PFSK-1 (cell line): ENCODE measurements around the gene TSFM.
A peak's percentile ranks its signal among the peaks of the same experiment; 100 is the strongest.

Source experiments
- FOXP2 ChIP-seq: optimal IDR thresholded peaks from 2 replicates; pipeline ENCODE3; 2011; ENCODE audit warnings: borderline replicate concordance, control low read depth, inconsistent platforms; ENCODE audit not compliant: insufficient read depth; ENCODE audit errors: extremely low read length, extremely low read depth
- POLR2AphosphoS5 ChIP-seq: IDR thresholded peaks from 2 replicates; pipeline ENCODE4 v1.6.1; 2012; ENCODE audit warnings: low read depth, mild to moderate bottlenecking, control low read depth, low read length, moderate library complexity
- SIN3A ChIP-seq: IDR thresholded peaks from 2 replicates; pipeline ENCODE4 v1.6.1; 2012; ENCODE audit warnings: mild to moderate bottlenecking, low read length, moderate library complexity, borderline replicate concordance; ENCODE audit not compliant: insufficient read depth
- TAF1 ChIP-seq: IDR thresholded peaks from 2 replicates; pipeline ENCODE4 v1.6.1; 2012; ENCODE audit warnings: low read length, control low read depth, borderline replicate concordance; ENCODE audit not compliant: insufficient read depth
- TF ChIP-seq, protein P1 (sequence below), 2 experiments: IDR thresholded peaks; 2 replicates each; pipeline versions ENCODE4 v1.6.1 to v1.8.0; 2011 to 2012; ENCODE audit warnings: low read depth in 2 of 2, low read length in 2 of 2, control low read depth in 1 of 2, inconsistent platforms in 1 of 2, mild to moderate bottlenecking in 1 of 2, moderate library complexity in 1 of 2; ENCODE audit not compliant: insufficient read depth in 1 of 2

Gene TSFM

DNA sequence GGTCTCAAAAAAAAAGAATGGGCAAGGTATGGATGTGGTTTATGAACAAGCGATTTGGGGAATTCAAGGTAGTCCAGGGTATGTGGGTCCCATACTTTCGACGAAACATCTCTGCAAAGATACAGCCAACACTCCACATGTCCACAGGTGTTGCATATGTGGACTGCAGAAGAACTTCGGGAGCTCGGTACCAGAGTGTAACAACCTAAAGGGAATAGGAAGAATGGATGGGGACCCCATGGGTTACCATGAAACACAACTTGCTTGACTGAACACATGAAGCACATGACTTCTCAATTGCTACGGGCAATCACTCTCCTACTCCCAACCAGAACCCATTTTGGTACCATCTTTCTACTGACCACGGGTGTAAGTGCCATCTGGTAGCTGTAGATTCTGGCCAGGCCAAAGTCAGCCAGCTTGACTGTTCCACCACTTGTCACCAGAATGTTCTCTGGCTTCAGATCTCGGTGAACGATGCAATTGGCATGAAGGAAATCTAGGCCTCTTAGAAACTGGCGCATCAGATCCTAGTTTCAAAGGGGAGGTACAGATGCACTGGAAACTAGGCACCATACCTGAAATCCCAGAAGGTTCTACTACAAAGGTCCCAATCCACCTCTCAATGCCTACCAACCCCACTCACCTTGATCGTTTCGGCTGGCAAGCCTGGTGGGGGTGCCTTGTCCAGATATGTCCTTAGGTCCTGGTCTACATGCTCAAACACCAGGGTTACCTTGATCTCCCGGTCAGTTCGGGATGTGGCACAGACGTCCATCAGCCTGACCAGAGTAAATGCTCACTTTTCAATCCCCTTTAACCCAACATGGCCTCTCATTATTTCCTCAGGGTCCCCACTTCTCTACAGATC lies 31.8 kb upstream of the TSFM start:
- TF ChIP-seq SIN3A (no peak), FOXP2 (no peak), TAF1 (no peak)
- TF ChIP-seq, protein P1, sequence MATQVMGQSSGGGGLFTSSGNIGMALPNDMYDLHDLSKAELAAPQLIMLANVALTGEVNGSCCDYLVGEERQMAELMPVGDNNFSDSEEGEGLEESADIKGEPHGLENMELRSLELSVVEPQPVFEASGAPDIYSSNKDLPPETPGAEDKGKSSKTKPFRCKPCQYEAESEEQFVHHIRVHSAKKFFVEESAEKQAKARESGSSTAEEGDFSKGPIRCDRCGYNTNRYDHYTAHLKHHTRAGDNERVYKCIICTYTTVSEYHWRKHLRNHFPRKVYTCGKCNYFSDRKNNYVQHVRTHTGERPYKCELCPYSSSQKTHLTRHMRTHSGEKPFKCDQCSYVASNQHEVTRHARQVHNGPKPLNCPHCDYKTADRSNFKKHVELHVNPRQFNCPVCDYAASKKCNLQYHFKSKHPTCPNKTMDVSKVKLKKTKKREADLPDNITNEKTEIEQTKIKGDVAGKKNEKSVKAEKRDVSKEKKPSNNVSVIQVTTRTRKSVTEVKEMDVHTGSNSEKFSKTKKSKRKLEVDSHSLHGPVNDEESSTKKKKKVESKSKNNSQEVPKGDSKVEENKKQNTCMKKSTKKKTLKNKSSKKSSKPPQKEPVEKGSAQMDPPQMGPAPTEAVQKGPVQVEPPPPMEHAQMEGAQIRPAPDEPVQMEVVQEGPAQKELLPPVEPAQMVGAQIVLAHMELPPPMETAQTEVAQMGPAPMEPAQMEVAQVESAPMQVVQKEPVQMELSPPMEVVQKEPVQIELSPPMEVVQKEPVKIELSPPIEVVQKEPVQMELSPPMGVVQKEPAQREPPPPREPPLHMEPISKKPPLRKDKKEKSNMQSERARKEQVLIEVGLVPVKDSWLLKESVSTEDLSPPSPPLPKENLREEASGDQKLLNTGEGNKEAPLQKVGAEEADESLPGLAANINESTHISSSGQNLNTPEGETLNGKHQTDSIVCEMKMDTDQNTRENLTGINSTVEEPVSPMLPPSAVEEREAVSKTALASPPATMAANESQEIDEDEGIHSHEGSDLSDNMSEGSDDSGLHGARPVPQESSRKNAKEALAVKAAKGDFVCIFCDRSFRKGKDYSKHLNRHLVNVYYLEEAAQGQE (IDR thresholded peaks at IDR 0.05; ENCODE audit: insufficient read depth in 1 of 2, low read depth in 2 of 2, low read length in 2 of 2), result no peak

DNA sequence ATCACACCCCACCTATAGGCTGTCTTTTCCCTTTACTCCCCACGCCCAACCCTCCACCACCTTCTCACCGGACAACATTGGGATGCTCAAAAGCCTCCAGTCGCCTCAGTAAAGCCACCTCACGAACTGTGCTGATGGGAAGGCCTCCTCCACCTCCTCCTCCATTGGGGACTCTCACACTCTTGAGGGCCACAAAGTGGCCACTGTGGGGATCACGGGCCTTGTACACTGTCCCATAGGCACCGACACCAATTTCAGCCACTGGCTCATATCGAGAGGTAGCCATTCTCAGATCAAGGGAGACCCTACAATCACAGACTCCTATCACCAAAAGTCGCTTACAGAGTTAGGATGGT lies 31.2 kb upstream of the TSFM start:
- TF ChIP-seq POLR2AphosphoS5, result no peak
- TF ChIP-seq TAF1, result no peak
- no peak for TF ChIP-seq FOXP2
- TF ChIP-seq SIN3A, result no peak
- TF ChIP-seq, protein P1 (IDR thresholded peaks at IDR 0.05; ENCODE audit: insufficient read depth in 1 of 2, low read depth in 2 of 2, low read length in 2 of 2), result no peak

DNA sequence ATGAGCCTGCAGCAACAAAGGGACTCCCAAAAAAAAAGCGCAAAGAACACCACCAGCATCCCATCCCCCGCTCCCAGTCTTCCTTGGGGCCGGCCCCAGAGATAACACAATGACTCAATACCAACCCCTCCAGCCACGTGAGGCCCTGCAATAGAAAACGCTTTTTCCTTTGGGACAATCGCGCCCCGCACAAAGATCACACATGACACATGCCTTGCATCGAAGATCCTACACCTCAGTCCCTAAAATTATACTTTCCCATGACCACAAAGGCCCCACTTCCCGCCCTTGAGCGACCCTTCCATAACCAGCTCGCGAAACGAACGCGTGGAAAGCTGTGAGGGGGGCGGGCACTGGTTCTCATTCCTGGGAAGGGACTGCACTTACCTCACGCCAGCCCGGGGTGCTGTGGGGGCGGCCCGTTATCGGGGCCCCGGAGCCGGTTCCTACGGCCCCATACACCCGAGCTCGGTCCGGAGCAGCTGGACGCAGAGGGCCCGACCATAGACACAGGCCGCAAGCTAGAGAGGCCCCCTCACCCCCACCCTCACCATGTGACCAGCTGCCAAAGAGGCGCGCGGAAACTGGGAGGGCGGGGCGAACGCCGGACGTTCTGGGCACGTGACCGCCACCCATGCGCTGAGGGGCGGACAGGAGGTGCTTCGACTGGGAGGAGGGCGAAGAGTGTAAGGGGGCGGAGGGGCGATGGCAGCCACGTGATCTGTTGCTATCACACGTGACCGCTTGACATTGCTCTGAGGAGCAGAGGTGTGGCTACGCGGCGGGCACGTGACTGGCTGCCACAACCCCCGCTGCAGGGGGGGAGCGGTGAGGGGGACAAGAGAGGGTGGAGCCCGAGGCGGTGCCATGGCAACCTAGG lies 30.6 kb upstream of the TSFM start, which contains the start of gene CDK4:
Gene CDK4 (minus strand): TSS at position 523 of the 880 bp plus-strand sequence. CDS start 593 bp downstream, outside the sequence.
- TF ChIP-seq, protein P1 (IDR thresholded peaks at IDR 0.05; ENCODE audit: insufficient read depth in 1 of 2, low read depth in 2 of 2, low read length in 2 of 2), result 0 out of 4 replicates have a peak, but pooled peaks of 1 of the 2 experiments have one; percentile 40
- TF ChIP-seq TAF1 (peak; percentile 84; the same call in 1 of the 2 replicates), POLR2AphosphoS5 (peak; percentile 88), SIN3A (peak; percentile 82; the same call in 1 of the 2 replicates), FOXP2 (no peak)

DNA sequence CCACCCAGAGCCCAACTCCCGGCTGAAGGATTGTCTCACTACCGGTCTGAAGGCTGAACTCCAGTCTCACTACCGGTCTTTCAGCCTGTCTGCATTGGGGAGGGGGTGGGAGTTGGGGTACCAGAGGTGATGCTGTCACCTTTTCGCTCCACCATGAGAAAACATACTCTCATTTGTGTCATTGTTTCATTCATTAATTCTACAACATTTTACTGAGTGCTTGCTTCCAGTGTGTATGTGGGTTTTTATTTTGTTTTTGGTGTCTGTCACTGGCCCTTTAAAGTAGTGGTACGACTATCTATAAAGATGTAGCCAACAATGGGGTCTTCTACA lies 30.0 kb upstream of the TSFM start:
- no peak for TF ChIP-seq SIN3A

DNA sequence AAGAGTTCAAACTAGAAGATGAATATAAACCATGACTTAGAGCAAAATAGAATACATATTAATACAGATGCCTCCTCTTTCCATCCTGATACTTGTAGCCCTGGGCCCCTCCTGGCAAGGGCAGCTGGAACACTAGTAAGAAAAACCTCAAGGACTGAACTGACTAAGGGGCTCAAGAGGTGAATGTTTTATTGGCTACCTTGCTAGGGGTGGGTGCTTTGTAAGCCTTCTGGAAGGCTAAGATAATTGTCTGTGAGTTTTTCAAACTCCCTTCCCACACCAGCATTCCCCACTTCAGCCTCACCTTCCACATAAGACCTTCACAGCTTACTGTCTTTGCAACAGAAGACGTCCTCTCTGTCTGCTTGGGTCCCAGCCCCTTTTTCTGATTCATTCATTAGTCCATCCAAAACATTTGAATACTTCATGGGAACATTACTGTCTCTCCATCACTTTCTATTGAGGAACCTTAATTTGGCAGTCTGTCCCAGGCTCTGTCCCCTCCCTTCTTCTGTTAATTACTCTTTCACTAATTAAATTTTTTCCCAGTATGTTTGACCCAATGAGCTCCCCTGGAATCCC lies 28.7 kb upstream of the TSFM start:
- TF ChIP-seq, protein P1 (IDR thresholded peaks at IDR 0.05; ENCODE audit: insufficient read depth in 1 of 2, low read depth in 2 of 2, low read length in 2 of 2), result no peak
- TF ChIP-seq TAF1, result no peak
- TF ChIP-seq FOXP2, result no peak
- TF ChIP-seq SIN3A, result no peak
- no peak for TF ChIP-seq POLR2AphosphoS5
